ENCODE measurements around the gene BRAT1.
A peak's percentile ranks its signal among the peaks of the same experiment; 100 is the strongest.

BRAT1 gene

GRCh38 chr7:2522780-2523433 lies 32.4 kb downstream of the BRAT1 start:
- peak; percentile 55 for DNase-seq

- DNase-seq, result peak; percentile 94
These were observed 33.3 kb downstream of the BRAT1 start for GRCh38 chr7:2521952-2522591.

DNA sequence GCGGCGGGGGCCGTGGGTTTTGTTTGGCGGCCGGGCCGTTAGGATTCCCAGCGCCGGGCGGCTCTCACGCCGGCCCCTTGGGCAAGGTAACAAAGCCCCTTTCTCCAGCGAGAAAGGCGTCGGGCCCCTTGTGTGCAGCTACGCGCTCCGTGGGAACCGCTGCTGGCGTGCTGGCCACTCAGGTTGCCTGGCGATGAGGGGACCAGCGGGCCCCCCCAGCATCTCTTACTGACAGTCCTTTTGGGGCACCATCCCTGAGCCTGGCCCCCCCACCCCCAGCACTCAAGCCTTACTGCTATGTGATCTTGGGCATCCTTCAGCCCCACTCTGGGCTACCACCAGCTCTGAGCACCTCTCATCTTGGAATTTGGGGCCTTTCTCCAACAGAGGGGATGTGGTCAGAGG lies 34.0 kb downstream of the BRAT1 start:
- no peak for DNase-seq

DNA sequence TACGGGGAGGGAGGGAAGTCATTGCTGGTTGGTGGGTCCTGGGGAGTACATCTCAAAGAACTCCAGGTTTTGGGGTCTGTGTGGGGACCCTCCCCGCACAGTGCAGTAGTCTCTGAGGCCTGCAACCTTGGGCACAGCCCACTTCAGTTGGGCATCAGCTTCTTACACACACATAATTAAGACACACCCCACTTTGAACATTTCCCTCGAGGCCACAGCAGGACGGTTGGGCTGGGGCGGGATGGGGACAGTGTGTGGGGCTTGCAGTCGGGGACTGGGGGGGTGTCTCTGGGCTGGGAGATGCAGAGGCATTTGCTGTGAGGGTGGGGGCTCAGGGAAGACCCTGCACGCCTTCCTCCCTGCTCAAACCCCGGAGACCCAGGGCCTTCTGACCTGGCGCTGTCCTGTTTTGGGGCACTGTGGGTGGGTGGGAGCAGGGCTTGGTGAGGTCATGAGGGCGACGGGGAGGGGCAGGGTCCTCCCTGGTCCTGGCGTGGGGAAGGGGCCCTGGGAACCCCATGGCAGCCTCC lies 34.5 kb downstream of the BRAT1 start:
- peak; percentile 45 for DNase-seq

- peak; percentile 55 for DNase-seq
These were observed 35.1 kb downstream of the BRAT1 start for GRCh38 chr7:2520131-2520760.

DNA sequence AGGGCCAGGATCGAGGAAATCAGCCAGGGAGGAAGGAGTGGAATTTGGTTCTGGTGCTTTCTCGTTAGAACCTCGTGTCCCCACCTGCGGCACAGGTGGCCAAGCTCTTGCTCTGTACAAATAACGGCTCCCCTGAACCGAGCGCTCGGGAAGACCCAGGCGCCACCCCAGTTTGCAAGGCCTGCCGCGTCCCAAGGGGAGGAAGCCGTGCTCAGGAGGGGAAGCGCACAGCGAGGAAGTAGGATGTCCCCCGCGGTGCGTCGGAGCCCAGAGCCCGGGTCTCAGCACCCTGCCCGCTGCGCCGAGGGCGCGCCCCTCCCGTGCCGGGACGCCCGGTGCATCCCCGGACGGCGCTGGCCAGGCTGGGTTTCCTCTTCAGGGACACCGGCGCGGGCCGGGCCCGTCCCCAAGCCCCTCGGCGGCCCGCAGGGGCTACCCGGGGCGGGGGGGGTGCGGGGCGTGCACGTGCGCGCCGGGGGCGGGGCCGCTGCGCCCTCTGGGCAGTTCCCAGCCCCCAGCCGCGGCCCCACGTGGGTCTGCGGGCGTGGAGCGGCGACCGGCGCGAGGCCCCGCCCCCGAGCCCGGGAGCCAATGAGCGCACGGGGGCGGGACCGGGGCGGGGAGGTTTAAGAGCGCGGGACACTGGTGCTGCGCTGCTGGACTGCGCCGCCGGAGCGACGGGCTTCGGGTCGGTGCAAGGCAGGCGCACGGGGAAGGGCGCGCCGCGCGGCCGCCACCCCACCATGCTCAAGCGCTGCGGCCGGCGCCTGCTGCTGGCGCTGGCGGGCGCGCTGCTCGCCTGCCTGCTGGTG lies 36.0 kb downstream of the BRAT1 start, which contains the start of gene LFNG:
Gene LFNG (plus strand): TSS at position 656 of the 812 bp plus-strand sequence. CDS start 88 bp downstream, at position 744.
- DNase-seq, result peak; percentile 94

- no peak for DNase-seq
These were observed 36.6 kb downstream of the BRAT1 start for GRCh38 chr7:2518737-2519118.

DNA sequence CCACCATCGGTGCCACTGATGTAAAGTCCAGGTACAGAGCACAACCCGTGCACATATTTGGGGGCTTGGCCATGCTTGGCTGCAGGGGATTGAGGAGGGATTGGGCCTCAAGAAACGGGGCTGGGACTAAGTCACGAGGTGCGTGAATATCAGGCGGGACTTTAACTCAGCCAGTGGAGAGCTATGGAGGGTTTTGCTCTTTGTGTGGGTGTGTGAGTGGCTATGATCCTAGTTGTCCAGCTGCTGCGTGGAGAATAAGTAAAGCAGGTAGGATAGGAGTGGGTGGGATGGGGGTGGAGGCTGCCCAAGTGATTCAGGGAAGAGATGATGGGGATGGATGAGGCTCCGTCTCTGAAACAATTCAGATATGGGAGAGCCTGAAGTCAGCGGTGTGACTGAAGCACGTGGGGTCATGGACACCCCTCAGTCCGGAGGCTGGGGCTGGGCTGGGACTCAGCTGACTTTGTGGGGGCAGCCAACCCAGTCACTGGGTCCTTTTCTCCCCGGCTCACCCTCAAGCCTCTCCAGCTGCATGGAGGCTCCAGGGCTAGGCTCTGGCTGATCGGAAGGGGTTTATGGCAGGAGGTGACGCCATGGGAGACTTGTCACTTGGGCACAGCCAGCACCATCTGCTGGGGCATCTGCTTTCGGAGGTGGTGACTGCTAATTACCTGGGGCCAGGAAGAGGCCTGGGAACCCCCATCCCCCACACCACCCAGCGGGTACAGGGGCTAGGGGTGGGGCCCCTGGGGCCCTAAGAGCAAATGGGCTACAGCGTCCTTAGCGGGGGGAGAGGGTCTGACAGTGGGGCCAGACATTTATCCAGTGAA lies 37.4 kb downstream of the BRAT1 start:
- no peak for DNase-seq

DNA sequence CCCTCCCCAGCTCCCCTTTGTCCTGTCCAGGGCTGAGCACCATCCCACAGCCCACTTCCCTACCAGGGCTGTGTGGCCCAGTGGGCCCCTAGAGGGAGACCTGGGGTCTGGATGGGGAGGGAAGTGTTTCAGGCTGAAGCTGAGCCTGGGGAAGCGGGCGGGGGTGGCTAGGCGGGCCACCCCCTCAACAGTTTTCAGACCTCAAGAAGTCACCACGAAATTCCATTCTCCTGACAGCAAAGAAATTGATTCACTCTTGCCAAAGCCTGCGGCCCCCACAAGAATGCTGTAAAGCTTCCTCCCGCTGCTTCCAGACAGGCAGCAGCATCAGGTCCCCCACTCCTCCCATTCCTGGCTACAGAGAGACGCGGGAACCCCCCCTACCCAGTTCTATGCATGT lies 38.3 kb downstream of the BRAT1 start:
- DNase-seq, result no peak

- no peak for DNase-seq
These were observed 39.1 kb downstream of the BRAT1 start for GRCh38 chr7:2516194-2516555.

DNA sequence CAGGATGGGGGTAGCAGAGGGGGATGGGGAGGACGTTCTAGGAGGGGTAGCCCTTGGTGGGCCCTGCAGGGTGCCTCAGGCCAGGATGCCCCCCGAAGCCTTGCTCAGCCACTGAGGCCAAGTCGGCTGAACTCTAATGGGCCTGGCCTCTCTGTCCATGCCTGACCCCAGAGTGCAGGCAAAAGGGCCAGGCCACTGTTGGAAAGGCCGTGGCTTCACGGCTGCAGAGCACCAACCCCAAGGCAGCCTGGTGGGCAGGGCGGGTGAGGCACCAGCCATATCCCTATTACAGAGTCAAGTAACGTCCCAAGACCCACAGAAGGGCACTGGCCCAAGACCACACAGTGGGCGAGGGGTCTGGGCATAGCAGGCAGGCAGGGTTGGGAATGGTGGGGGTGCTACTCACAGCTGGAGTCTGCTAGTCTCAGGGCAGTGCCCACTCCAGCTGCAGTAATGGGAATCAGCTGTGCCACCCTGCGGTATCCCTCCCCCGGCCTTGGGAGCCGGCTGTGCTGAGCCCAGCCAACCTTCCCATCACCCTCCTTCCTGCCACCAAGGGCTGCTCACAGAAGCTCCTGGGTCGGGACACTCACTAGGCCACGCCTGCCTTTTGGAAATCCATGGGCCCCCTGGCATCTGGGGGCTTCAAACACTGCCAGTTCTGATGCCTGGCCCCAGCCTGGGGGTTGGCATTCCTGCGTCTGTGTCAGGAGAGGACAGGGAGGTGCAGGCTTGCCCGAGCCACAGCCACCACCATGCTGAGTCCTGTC lies 39.7 kb downstream of the BRAT1 start:
- DNase-seq, result no peak

DNA sequence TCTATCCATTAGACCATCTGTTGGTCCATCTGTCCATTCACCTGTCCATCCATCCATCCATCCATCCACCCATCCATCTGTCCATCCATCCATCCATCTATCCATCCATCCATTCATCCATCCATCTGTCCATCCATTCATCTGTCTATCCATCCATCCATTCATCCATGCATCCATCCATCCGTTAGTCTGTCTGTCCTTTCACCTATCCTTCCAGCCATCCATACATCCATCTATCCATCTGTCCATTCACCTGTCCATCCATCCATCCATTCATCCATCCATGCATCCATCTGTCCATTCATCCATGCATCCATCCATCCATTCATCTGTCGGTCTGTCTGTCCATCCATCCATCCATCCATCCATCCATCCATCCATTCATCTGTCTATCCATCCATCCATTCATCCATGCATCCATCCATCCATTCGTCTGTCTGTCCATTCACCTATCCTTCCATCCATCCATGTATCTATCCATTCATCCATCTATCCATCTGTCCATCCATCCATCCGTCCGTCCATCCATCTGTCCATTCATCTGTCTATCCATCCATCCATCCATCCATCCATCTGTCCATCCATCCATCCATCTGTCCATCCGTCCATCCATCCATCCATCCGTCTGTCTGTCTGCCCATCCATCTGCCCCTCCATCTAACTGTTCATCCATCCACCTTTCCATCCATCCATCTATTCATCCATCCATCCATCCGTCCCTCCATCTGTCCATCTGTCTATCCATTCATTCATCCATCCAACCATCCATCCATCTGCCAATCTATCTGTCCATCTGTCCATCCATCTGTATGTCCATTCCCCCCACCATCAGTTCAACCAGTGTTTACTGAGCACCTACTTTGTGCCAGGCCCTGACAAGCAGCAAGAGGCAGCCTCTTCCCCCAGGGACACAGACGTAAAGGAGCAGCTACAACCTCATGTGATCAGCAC lies 40.6 kb downstream of the BRAT1 start:
- no peak for DNase-seq

DNA sequence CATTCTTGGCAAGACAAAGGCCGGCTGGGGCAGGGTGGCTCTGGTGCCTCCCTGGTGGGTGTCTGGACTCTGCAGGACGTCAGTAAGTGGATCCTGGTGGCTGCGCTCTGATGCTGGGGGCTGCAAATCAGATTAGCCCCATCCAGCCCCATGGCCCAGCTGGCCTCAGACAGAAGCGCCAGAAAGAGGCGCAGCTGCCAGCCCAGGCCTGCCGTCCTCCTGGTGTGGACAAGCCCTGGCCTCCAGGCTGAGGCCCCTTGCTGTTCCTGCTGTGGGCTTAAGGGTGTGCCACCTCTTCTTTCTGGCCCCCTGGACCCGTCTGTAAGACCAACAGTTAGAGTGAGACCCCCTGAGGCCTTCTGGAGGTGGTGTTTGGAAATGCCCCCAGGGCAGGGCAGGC lies 41.6 kb downstream of the BRAT1 start:
- no peak for DNase-seq

GRCh38 chr7:2512713-2513112 lies 42.6 kb downstream of the BRAT1 start:
- DNase-seq, result no peak

- no peak for DNase-seq
These were observed 43.1 kb downstream of the BRAT1 start for GRCh38 chr7:2512179-2512661.

GRCh38 chr7:2511769-2512168 lies 43.6 kb downstream of the BRAT1 start:
- DNase-seq, result no peak

DNA sequence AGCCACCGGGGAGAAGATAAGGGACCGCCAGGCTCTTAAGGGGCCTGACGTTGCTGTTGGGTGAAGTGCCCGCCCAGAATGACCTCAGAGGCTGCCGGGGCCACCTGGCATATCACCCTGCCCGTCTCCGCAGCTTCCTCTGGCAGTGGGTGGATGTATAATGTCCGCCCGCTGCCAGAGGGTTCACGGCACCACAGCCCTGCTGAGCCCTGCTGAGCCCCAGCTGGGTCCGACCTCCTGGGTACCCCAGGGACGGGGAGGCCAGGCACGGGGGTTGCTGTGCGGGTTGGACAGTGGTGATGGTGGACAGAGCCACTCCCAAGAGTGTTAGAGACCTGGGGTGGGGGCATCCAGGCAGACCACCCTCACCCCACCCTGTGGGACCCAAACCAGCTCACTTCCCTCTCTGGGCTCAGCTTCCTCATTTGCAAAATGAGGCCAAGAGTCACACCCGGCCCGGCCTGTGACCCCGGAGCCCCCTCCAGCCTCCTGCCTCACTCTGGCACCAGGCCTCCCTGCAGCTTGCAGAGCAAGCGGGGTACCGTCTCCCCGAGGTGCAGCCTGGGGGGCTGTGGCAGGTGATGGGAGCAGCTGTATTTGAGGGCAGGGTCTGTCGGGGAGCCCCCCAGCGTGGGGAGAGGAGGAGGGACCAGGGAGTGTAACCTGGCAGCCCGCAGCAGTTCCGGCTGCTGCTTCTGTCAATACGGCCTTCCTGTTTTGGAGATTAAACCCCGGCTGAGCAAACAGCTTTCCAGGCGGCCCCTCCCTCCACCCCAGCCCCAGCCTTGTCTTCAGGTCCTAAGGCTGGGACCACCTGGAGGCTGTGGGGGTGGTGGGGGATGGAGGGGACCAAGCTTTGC lies 44.2 kb downstream of the BRAT1 start:
- peak; percentile 50 for DNase-seq

DNA sequence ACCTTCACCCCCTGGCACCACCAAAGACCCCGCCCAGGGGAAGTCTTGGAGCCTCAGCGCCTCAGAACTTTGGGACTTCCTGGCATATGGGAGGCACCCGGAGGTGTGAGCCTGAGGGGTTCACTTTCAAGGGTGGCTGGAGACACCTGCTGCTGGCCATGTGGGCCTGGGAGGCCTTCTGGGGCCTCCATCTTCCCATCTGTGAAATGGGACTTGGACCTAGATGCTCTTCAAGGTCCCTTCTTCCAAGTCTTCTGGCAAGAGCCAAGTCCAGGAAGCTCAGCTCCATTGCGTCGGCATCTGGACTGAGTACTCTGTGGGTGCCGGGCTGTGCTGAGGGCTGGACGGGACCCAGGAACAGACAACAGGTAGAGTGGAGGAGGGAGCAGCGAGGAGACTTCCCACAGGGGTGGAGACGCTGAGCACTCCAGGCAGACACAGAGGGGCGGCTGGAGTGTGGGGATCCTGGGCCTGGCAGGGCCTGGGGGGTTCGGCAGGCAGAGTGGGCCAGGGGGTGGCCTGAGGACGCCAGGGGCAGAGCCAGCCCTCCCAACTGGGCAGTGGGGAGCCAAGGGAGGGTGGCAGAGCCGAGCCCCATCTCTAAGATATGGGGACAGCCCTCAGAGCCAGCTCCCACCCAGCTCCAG lies 45.1 kb downstream of the BRAT1 start:
- DNase-seq, result no peak
